ENCODE results near the gene RNLS. TPM values are rescaled to one million over a fixed set of nuclear protein-coding genes. Genes with fewer than 3 reads are reported as not detected.

RNLS gene
- total and polyA plus RNA-seq, 2 of the 8 experiments (the other 6 are each of a cell fraction or from before 2014, with no cell fraction given) = 7.5 to 12.7 TPM

DNA sequence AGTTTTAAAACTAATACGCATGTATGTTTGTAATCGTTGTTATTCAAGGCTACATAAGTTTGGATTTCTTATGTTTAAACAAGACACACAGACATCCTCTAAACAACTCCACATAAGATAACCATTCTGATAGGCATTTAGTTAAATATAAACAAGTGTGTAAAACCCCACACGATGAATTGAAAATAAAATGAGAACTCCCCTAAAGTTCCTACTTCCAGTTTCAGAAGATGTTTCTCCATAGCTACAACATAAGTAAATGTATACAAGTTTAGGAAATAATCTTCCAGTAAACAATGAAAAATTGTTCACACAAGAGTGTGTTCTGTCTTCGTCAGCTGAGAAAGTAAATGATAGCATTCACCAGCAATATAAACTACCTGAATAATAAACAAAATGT lies 246.8 kb downstream of the RNLS start:
- Histone ChIP-seq H2BK12ac (ENCODE audit: low read depth, low read length) (no peak overlapping the region), H3K27me3 (replicated peaks in 1 of 4; ENCODE audit: control insufficient read depth in 3 of 4, extremely low read depth in 1 of 4, insufficient read depth in 3 of 4, low read length in 3 of 4) (no peaks in the 10 kb centered on the region), H3K9me3 (ENCODE audit: insufficient read depth in 2 of 2, low read depth in 1 of 2, low read length in 1 of 2) (no peaks in the 10 kb centered on the region; a peak in 1 of 4 replicates), H3K56ac (replicated peaks; ENCODE audit: insufficient read length, low read depth, low read length) (no peak overlapping the region), H3K4me2 (ENCODE audit: insufficient read depth in 1 of 2, low read depth in 2 of 2, low read length in 2 of 2) (no peak overlapping the region), H3K79me1 (ENCODE audit: low read depth, low read length) (no peaks in the 10 kb centered on the region), H3K9ac (replicated peaks in 1 of 4; ENCODE audit: extremely low read depth in 1 of 4, low read depth in 3 of 4, low read length in 3 of 4) (no peak overlapping the region), H4K20me1 (replicated peaks in 1 of 2; ENCODE audit: control insufficient read depth in 1 of 2, insufficient read depth in 2 of 2, low read length in 2 of 2) (no peaks in the 10 kb centered on the region), H3K4me1 (replicated peaks in 1 of 4; ENCODE audit: control insufficient read depth in 3 of 4, insufficient read depth in 4 of 4, low read length in 3 of 4) (peaks cover 0 to 4% (median 0%) of the 10 kb centered on the region in 4 experiments; a peak in 1 of 7 replicates), H3K14ac (ENCODE audit: insufficient read length) (no peak overlapping the region), H4K5ac (ENCODE audit: insufficient read length, low read depth, low read length) (no peak overlapping the region), H4K8ac (ENCODE audit: extremely low read depth, insufficient read depth, low read length) (no peak overlapping the region), H3K27ac (ENCODE audit: low read depth, low read length) (no peak overlapping the region), H2BK20ac (ENCODE audit: low read length) (no peak overlapping the region), H2AFZ (ENCODE audit: low read length) (no peak overlapping the region), H2BK120ac (replicated peaks; ENCODE audit: low read depth, low read length) (no peak overlapping the region), H3K4me3 (ENCODE audit: extremely low read depth in 1 of 4, insufficient read depth in 2 of 4, low read depth in 3 of 4, low read length in 4 of 4) (no peak overlapping the region), H3K23me2 (ENCODE audit: low read depth, low read length) (no peaks in the 10 kb centered on the region), H4K91ac (replicated peaks; ENCODE audit: insufficient read length, low read length) (no peak overlapping the region), H2BK5ac (ENCODE audit: low read depth, low read length) (no peak overlapping the region), H3K18ac (ENCODE audit: extremely low read depth, low read length) (no peak overlapping the region), H2BK15ac (ENCODE audit: low read length) (no peak overlapping the region), H3K23ac (ENCODE audit: insufficient read length) (no peak overlapping the region), H2AK5ac (ENCODE audit: low read depth, low read length) (no peak overlapping the region), H3K4ac (replicated peaks; ENCODE audit: insufficient read length, low read depth, low read length) (no peak overlapping the region), H3K36me3 (ENCODE audit: control insufficient read depth in 2 of 4, insufficient read depth in 4 of 4, low read length in 3 of 4) (no peaks in the 10 kb centered on the region), H3K79me2 (ENCODE audit: control insufficient read depth in 1 of 2, insufficient read depth in 2 of 2, low read length in 2 of 2) (no peaks in the 10 kb centered on the region)
- no peak for TF ChIP-seq CHD2 (IDR thresholded peaks at IDR 0.05; ENCODE audit: low read length)
- TF ChIP-seq GABPA (IDR thresholded peaks at IDR 0.05; ENCODE audit: borderline replicate concordance, insufficient read depth, low read length) = no peak
- no peak for TF ChIP-seq CTBP2 (IDR thresholded peaks at IDR 0.05; ENCODE audit: borderline replicate concordance, insufficient read depth, insufficient read length, low read length)
- no peak for TF ChIP-seq NANOG (IDR thresholded peaks at IDR 0.05; ENCODE audit: insufficient read depth, low read depth, low read length, poor library complexity, severe bottlenecking)
- no peak for TF ChIP-seq KDM1A (IDR thresholded peaks at IDR 0.05; ENCODE audit: borderline replicate concordance, low read length)
- TF ChIP-seq TAF1 (IDR thresholded peaks at IDR 0.05; ENCODE audit: low read depth, low read length) = no peak
- TF ChIP-seq YY1 (IDR thresholded peaks at IDR 0.05; ENCODE audit: low read depth, low read length) = no peak
- no peak for TF ChIP-seq BCL11A (IDR thresholded peaks at IDR 0.05; ENCODE audit: low read depth in 2 of 2, low read length in 2 of 2)
- no peak for TF ChIP-seq JUN (IDR thresholded peaks at IDR 0.05; ENCODE audit: low read depth, low read length)
- TF ChIP-seq CREB1 (IDR thresholded peaks at IDR 0.05) = no peak
- no peak for TF ChIP-seq CHD1 (IDR thresholded peaks at IDR 0.05; ENCODE audit: low read depth, low read length)
- WGBS, 2 experiments (ENCODE audit: extremely low coverage in 1 of 2, insufficient coverage in 1 of 2, insufficient read length in 1 of 2, insufficient replicate concordance in 2 of 2, low coverage in 1 of 2, low lambda C conversion rate in 2 of 2, missing lambda C conversion rate in 1 of 2) = 89% methylated on average over 4 of the region's 4 CpGs; no CpG with 5 or more reads in 1 of the 2 experiments
- POLR2A ChIA-PET (ENCODE audit: partially characterized antibody) = no interaction called here
- FAIRE-seq = no peak
- CTCF ChIA-PET (ENCODE audit: partially characterized antibody) = no interaction called here
- DNase-seq (ENCODE audit: low read depth in 1 of 2, low spot score in 2 of 2) = no peak
